HPDE6-E6E7 (cell line): Measurements from ENCODE around the gene KRTAP20-4.

Source experiments
- DNase-seq: peaks from one replicate; pipeline ENCODE4 v3.0.0; 2011; ENCODE audit warnings: missing footprints; ENCODE audit errors: extremely low spot score

Gene KRTAP20-4

GRCh38 chr21:30620522-30620921, at the start of gene KRTAP20-4:
TSS of gene KRTAP20-4 (plus strand) at chr21:30620627.
- DNase-seq: no peak

GRCh38 chr21:30577766-30578165, 42.7 kb upstream of the KRTAP20-4 start:
- no peak for DNase-seq

- no peak for DNase-seq
These were observed 41.1 kb upstream of the KRTAP20-4 start for GRCh38 chr21:30579346-30579745.

GRCh38 chr21:30580132-30580531, 40.3 kb upstream of the KRTAP20-4 start:
- DNase-seq: no peak

- no peak for DNase-seq
These were observed 37.6 kb upstream of the KRTAP20-4 start for GRCh38 chr21:30582870-30583269.

- DNase-seq: no peak
These were observed 30.1 kb upstream of the KRTAP20-4 start, which contains the start of gene KRTAP22-2 for GRCh38 chr21:30590297-30590696. TSS of gene KRTAP22-2 (minus strand) at chr21:30590397.

GRCh38 chr21:30592140-30592539, 28.3 kb upstream of the KRTAP20-4 start, which contains the start of gene KRTAP6-3:
TSS of gene KRTAP6-3 (plus strand) at chr21:30592440. CDS start at chr21:30592446, 6 bp downstream.
- DNase-seq: no peak

- DNase-seq: no peak
These were observed 21.6 kb upstream of the KRTAP20-4 start, which contains the start of gene KRTAP6-2 for GRCh38 chr21:30598802-30599201. TSS of gene KRTAP6-2 (minus strand) at chr21:30598902. CDS start at chr21:30598874, 28 bp downstream.

GRCh38 chr21:30600787-30601186, 19.6 kb upstream of the KRTAP20-4 start, which contains the start of gene KRTAP22-1:
TSS of gene KRTAP22-1 (plus strand) at chr21:30601087.
- DNase-seq: no peak

- DNase-seq: no peak
These were observed 14.5 kb upstream of the KRTAP20-4 start for GRCh38 chr21:30605968-30606367.

GRCh38 chr21:30612132-30612531, 8.3 kb upstream of the KRTAP20-4 start:
- DNase-seq: no peak

- no peak for DNase-seq
These were observed 6.6 kb upstream of the KRTAP20-4 start, which contains the start of gene KRTAP6-1 for GRCh38 chr21:30613836-30614235. TSS of gene KRTAP6-1 (minus strand) at chr21:30613930. CDS start at chr21:30613904, 26 bp downstream.

- no peak for DNase-seq
These were observed 5.2 kb upstream of the KRTAP20-4 start for GRCh38 chr21:30615199-30615598.

- no peak for DNase-seq
These were observed 4.3 kb upstream of the KRTAP20-4 start, which contains the start of gene KRTAP20-1 for GRCh38 chr21:30616125-30616524. TSS of gene KRTAP20-1 (plus strand) at chr21:30616425. CDS start at chr21:30616455, 30 bp downstream.

- DNase-seq: no peak
These were observed 347 bp upstream of the KRTAP20-4 start for GRCh38 chr21:30620080-30620479.

- DNase-seq: no peak
These were observed 2.9 kb downstream of the KRTAP20-4 start for GRCh38 chr21:30623362-30623761.

GRCh38 chr21:30625449-30626165, 5.2 kb downstream of the KRTAP20-4 start:
- DNase-seq: no peak

- DNase-seq: no peak
These were observed 7.7 kb downstream of the KRTAP20-4 start for GRCh38 chr21:30628109-30628508.

- no peak for DNase-seq
These were observed 8.8 kb downstream of the KRTAP20-4 start for GRCh38 chr21:30629200-30629599.

GRCh38 chr21:30634906-30635305, 14.5 kb downstream of the KRTAP20-4 start, which contains the start of gene KRTAP20-2:
TSS of gene KRTAP20-2 (plus strand) at chr21:30635206. CDS start at chr21:30635264, 58 bp downstream.
- no peak for DNase-seq

- no peak for DNase-seq
These were observed 18.3 kb downstream of the KRTAP20-4 start for GRCh38 chr21:30638686-30639085.

- no peak for DNase-seq
These were observed 22.1 kb downstream of the KRTAP20-4 start, which contains the start of gene KRTAP20-3 for GRCh38 chr21:30642564-30642963. TSS of gene KRTAP20-3 (plus strand) at chr21:30642864.

GRCh38 chr21:30646904-30647414, 26.5 kb downstream of the KRTAP20-4 start:
- DNase-seq: no peak
